CD8-positive, alpha-beta memory T cell (primary cell): ENCODE results near the gene THOC7. TPM values are rescaled to one million over a fixed set of nuclear protein-coding genes. Genes with fewer than 3 reads are reported as not detected.
A peak's percentile ranks its signal among the peaks of the same experiment; 100 is the strongest.

Source experiments
- CTCF ChIA-PET: fragments of 350-600 bp; sonication (Branson Sonifier 250); formaldehyde crosslinking; loops from one replicate; lab custom pipeline; 2021; ENCODE audit warnings: antibody characterized with exemption; lab: Charles Lee
- POLR2A ChIA-PET: fragments of 350-600 bp; sonication (Branson Sonifier 250); formaldehyde crosslinking; loops from one replicate; lab custom pipeline; 2021; ENCODE audit warnings: antibody characterized with exemption; lab: Charles Lee
- DNase-seq, 5 donors: peaks; one replicate each; pipeline versions ENCODE4 v3.0.0 to v3.0.0-alpha.2; 2020 to 2022; ENCODE audit warnings: mixed read lengths in 1 of 5
- H3K27ac ChIP-seq: one replicate; pipeline ENCODE4 v1.7.0; 2013; ENCODE audit warnings: low read depth, mild to moderate bottlenecking, low read length, moderate library complexity
- H3K27me3 ChIP-seq: 2 replicates; pipeline ENCODE4 v1.7.0; 2013; ENCODE audit warnings: low read length, mild to moderate bottlenecking; ENCODE audit not compliant: insufficient read depth, poor library complexity, severe bottlenecking
- H3K36me3 ChIP-seq: 2 replicates; pipeline ENCODE4 v1.7.0; 2013; ENCODE audit warnings: mild to moderate bottlenecking, low read length, moderate library complexity; ENCODE audit not compliant: insufficient read depth
- H3K4me1 ChIP-seq: 2 replicates; pipeline ENCODE4 v1.7.0; 2013; ENCODE audit warnings: mild to moderate bottlenecking, low read length, moderate library complexity; ENCODE audit not compliant: insufficient read depth
- H3K4me3 ChIP-seq: 2 replicates; pipeline ENCODE4 v1.7.0; 2013; ENCODE audit warnings: mild to moderate bottlenecking, low read length
- H3K9me3 ChIP-seq: 2 replicates; pipeline ENCODE4 v1.7.0; 2013; ENCODE audit warnings: mild to moderate bottlenecking, low read length
- H3K27ac Mint-ChIP-seq, 8 donors: one replicate each; pipeline ENCODE4 v1.8.0; 2020 to 2021; ENCODE audit warnings: mixed read lengths in 8 of 8, mild to moderate bottlenecking in 6 of 8, inconsistent platforms in 3 of 8, moderate library complexity in 3 of 8
- H3K27me3 Mint-ChIP-seq, 2 donors: one replicate each; pipeline ENCODE4 v1.8.0; 2020 to 2021; ENCODE audit warnings: mixed read lengths in 2 of 2, mild to moderate bottlenecking in 1 of 2, moderate library complexity in 1 of 2
- H3K36me3 Mint-ChIP-seq, 3 donors: one replicate each; pipeline ENCODE4 v1.8.0; 2020 to 2021; ENCODE audit warnings: mixed read lengths in 3 of 3, inconsistent platforms in 1 of 3, mild to moderate bottlenecking in 1 of 3
- H3K4me1 Mint-ChIP-seq, 3 donors: one replicate each; pipeline ENCODE4 v1.8.0; 2020 to 2021; ENCODE audit warnings: mixed read lengths in 3 of 3, inconsistent platforms in 1 of 3, mild to moderate bottlenecking in 1 of 3
- H3K4me3 Mint-ChIP-seq, 7 donors: one replicate each; pipeline ENCODE4 v1.8.0; 2020 to 2021; ENCODE audit warnings: mixed read lengths in 7 of 7, mild to moderate bottlenecking in 6 of 7, moderate library complexity in 4 of 7, inconsistent platforms in 2 of 7
- H3K9me3 Mint-ChIP-seq, 5 donors: one replicate each; pipeline ENCODE4 v1.8.0; 2020 to 2022; ENCODE audit warnings: mixed read lengths in 5 of 5, mild to moderate bottlenecking in 3 of 5, moderate library complexity in 2 of 5, inconsistent platforms in 1 of 5
- polyA plus RNA-seq: library from polyadenylated mRNA; unstranded; fragments of 300-500 nt; fragmentation: Illumina TruSeq; gene quantifications from one replicate; pipeline ENCODE4 v1.2.3, GENCODE V29; 2021
- total RNA-seq, 2 experiments: library from RNA; stranded (reverse); gene quantifications; one replicate each; pipeline ENCODE4 v1.2.3, GENCODE V29; 2021

The THOC7 gene
- total and polyA plus RNA-seq, 3 experiments from 2014 or later = 85.5 to 96.2 (median 93.2) TPM

GRCh38 chr3:63909431-63909830, 45.8 kb upstream of the THOC7 start:
- H3K27me3 Mint-ChIP-seq = no peaks in the 10 kb centered on the region
- ChIA-PET POLR2A (no interaction called here), CTCF (no interaction called here)
- no peak for DNase-seq
- H3K4me1 Mint-ChIP-seq = peaks cover 28 to 47% (median 42%) of the 10 kb centered on the region in 3 donors
- Histone ChIP-seq H3K27me3 (no peaks in the 10 kb centered on the region), H3K9me3 (no peaks in the 10 kb centered on the region), H3K4me1 (peaks cover 30% of the 10 kb centered on the region), H3K27ac (no peak overlapping the region), H3K36me3 (no peaks in the 10 kb centered on the region), H3K4me3 (no peak overlapping the region)
- peak overlapping the region; percentile 23 to 98 (median 62) for H3K27ac Mint-ChIP-seq
- H3K4me3 Mint-ChIP-seq = peak overlapping the region in 1 of 7 donors; percentile 18
- H3K9me3 Mint-ChIP-seq = no peaks in the 10 kb centered on the region
- peaks cover 0 to 20% (median 0%) of the 10 kb centered on the region in 3 donors for H3K36me3 Mint-ChIP-seq

GRCh38 chr3:63908776-63909175, 45.2 kb upstream of the THOC7 start:
- no peak for DNase-seq
- Histone ChIP-seq H3K4me1 (peaks cover 24% of the 10 kb centered on the region), H3K27me3 (no peaks in the 10 kb centered on the region), H3K27ac (no peak overlapping the region), H3K4me3 (no peak overlapping the region), H3K9me3 (no peaks in the 10 kb centered on the region), H3K36me3 (no peaks in the 10 kb centered on the region)
- ChIA-PET POLR2A (no interaction called here), CTCF (no interaction called here)
- peaks cover 0 to 17% (median 0%) of the 10 kb centered on the region in 3 donors for H3K36me3 Mint-ChIP-seq
- H3K4me1 Mint-ChIP-seq = peaks cover 22 to 43% (median 39%) of the 10 kb centered on the region in 3 donors
- H3K27ac Mint-ChIP-seq = peak overlapping the region; percentile 8 to 98 (median 69)
- no peak overlapping the region for H3K4me3 Mint-ChIP-seq
- H3K9me3 Mint-ChIP-seq = no peaks in the 10 kb centered on the region
- no peaks in the 10 kb centered on the region for H3K27me3 Mint-ChIP-seq

GRCh38 chr3:63908081-63908736, 44.6 kb upstream of the THOC7 start:
- DNase-seq = no peak
- ChIA-PET CTCF (no interaction called here), POLR2A (no interaction called here)
- Mint-ChIP-seq H3K36me3 (peaks cover 0 to 21% (median 0%) of the 10 kb centered on the region in 3 donors), H3K27ac (peak overlapping the region; percentile 8 to 98 (median 66)), H3K9me3 (no peaks in the 10 kb centered on the region), H3K27me3 (no peaks in the 10 kb centered on the region), H3K4me1 (peaks cover 17 to 37% (median 37%) of the 10 kb centered on the region in 3 donors), H3K4me3 (peak overlapping the region in 1 of 7 donors; percentile 12)
- no peaks in the 10 kb centered on the region for H3K9me3 ChIP-seq
- H3K4me1 ChIP-seq = peaks cover 18% of the 10 kb centered on the region
- H3K36me3 ChIP-seq = no peaks in the 10 kb centered on the region
- no peak overlapping the region for H3K27ac ChIP-seq
- H3K4me3 ChIP-seq = no peak overlapping the region
- no peaks in the 10 kb centered on the region for H3K27me3 ChIP-seq

- H3K4me3 Mint-ChIP-seq = no peak overlapping the region
- Histone ChIP-seq H3K4me3 (no peak overlapping the region), H3K4me1 (peaks cover 9% of the 10 kb centered on the region), H3K9me3 (no peaks in the 10 kb centered on the region), H3K27me3 (no peaks in the 10 kb centered on the region), H3K27ac (no peak overlapping the region), H3K36me3 (no peaks in the 10 kb centered on the region)
- no peak for DNase-seq
- CTCF ChIA-PET = no interaction called here
- peak overlapping the region in 7 of 8 donors; percentile 6 to 54 (median 35) for H3K27ac Mint-ChIP-seq
- H3K36me3 Mint-ChIP-seq = peaks cover 0 to 27% (median 7%) of the 10 kb centered on the region in 3 donors
- peaks cover 7 to 26% (median 25%) of the 10 kb centered on the region in 3 donors for H3K4me1 Mint-ChIP-seq
- H3K9me3 Mint-ChIP-seq = no peaks in the 10 kb centered on the region
- POLR2A ChIA-PET = no interaction called here
- no peaks in the 10 kb centered on the region for H3K27me3 Mint-ChIP-seq
Observed at GRCh38 chr3:63905731-63906620, 42.4 kb upstream of the THOC7 start.

- no peak for DNase-seq
- Histone ChIP-seq H3K27ac (no peak overlapping the region), H3K4me1 (peaks cover 4% of the 10 kb centered on the region), H3K27me3 (no peaks in the 10 kb centered on the region), H3K9me3 (no peaks in the 10 kb centered on the region), H3K4me3 (no peak overlapping the region), H3K36me3 (no peaks in the 10 kb centered on the region)
- peak overlapping the region in 7 of 8 donors; percentile 0 to 98 (median 19) for H3K27ac Mint-ChIP-seq
- H3K4me3 Mint-ChIP-seq = peak overlapping the region in 1 of 7 donors; percentile 37
- no peaks in the 10 kb centered on the region for H3K9me3 Mint-ChIP-seq
- H3K4me1 Mint-ChIP-seq = peaks cover 15 to 25% (median 24%) of the 10 kb centered on the region in 3 donors
- H3K36me3 Mint-ChIP-seq = peaks cover 5 to 50% (median 23%) of the 10 kb centered on the region in 3 donors
- CTCF ChIA-PET = interaction anchor here (1.4 kb wide), 1 partner anchor 61 kb away, joined by 3 read pairs; no protein-coding TSS in a partner anchor
- POLR2A ChIA-PET = no interaction called here
- H3K27me3 Mint-ChIP-seq = no peaks in the 10 kb centered on the region
Observed at GRCh38 chr3:63900459-63900858, 36.9 kb upstream of the THOC7 start.

- H3K27ac ChIP-seq = no peak overlapping the region
- H3K4me3 ChIP-seq = no peak overlapping the region
- Mint-ChIP-seq H3K36me3 (peaks cover 5 to 50% (median 23%) of the 10 kb centered on the region in 3 donors), H3K4me1 (peaks cover 17 to 30% (median 29%) of the 10 kb centered on the region in 3 donors), H3K27me3 (no peaks in the 10 kb centered on the region), H3K9me3 (no peaks in the 10 kb centered on the region), H3K27ac (peak overlapping the region in 1 of 8 donors; percentile 64), H3K4me3 (no peak overlapping the region)
- no peaks in the 10 kb centered on the region for H3K36me3 ChIP-seq
- peaks cover 8% of the 10 kb centered on the region for H3K4me1 ChIP-seq
- H3K27me3 ChIP-seq = no peaks in the 10 kb centered on the region
- POLR2A ChIA-PET = no interaction called here
- H3K9me3 ChIP-seq = no peaks in the 10 kb centered on the region
- no peak for DNase-seq
- CTCF ChIA-PET = interaction anchor here (1.4 kb wide), 1 partner anchor 62 kb away, joined by 3 read pairs; no protein-coding TSS in a partner anchor
Observed at GRCh38 chr3:63900010-63900409, 36.4 kb upstream of the THOC7 start.

GRCh38 chr3:63896332-63897030, 32.9 kb upstream of the THOC7 start:
- ChIA-PET CTCF (no interaction called here), POLR2A (no interaction called here)
- Histone ChIP-seq H3K4me3 (no peak overlapping the region), H3K9me3 (no peaks in the 10 kb centered on the region), H3K4me1 (peaks cover 8% of the 10 kb centered on the region), H3K27me3 (no peaks in the 10 kb centered on the region), H3K36me3 (no peaks in the 10 kb centered on the region), H3K27ac (no peak overlapping the region)
- H3K4me3 Mint-ChIP-seq = no peak overlapping the region
- H3K4me1 Mint-ChIP-seq = peaks cover 35 to 59% (median 56%) of the 10 kb centered on the region in 3 donors
- peaks cover 5 to 37% (median 25%) of the 10 kb centered on the region in 3 donors for H3K36me3 Mint-ChIP-seq
- no peaks in the 10 kb centered on the region for H3K27me3 Mint-ChIP-seq
- H3K27ac Mint-ChIP-seq = peak overlapping the region in 7 of 8 donors; percentile 5 to 76 (median 40)
- DNase-seq = no peak
- no peaks in the 10 kb centered on the region for H3K9me3 Mint-ChIP-seq
